NK-92 (cell line): ENCODE results near the gene RXRB.
"Not testable (repeated sequence)": the region's sequence is repeated elsewhere in the genome, so short reads cannot be mapped to it uniquely, and the experiment has no call there.

ENCODE experiments used
- DNase-seq: peaks from one replicate; lab custom pipeline; 2025; ENCODE audit not compliant: unreplicated experiment; lab: John Stamatoyannopoulos, UW

The RXRB gene

DNA sequence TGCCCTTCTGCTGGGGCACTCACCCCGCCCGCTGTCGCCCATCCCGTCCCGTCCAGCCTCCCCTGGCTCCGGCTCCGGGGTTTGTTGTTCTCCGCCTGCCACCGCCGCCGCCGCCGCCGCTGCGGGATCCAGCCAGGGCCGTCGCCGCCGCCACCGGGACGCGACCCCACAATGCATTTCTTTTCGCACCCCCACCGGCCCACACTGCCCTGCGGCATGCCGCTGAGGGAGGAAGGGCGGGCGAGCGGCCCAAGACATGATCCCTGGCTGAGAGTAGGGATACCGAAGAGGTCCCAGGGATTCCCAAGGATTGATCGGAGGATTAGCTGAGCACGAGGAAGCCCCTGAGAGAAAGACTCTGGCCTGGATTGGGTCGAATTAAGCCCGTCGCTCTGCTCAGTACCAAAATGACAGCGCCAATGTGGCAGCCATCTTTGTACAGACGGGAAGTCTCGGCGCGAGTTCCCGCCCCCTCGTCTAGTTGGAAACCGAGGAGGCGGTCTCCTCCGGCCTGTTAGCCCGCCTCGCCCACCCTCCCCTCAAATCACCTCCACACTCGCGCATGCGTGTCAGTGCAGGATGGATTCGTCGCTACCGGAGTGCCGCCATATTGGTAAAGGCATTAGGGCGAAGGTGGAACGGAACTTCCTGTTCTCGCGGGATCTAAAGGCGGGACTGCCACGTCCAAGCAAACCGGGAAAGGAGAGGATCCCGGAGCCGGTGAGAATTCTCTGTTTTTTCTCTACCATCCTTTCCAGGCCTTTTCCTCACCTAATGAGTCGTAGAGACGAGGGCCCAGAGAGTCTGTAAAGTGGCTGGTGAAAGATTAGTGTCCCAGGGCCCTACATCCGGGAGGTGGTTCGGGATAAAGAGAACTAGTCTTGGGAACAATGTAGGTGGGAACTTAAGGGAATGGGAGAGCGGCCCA lies at the start of gene RXRB, which contains the start of gene SLC39A7:
Gene RXRB, minus strand, starts transcription at position 447 of the 928 bp plus-strand sequence. Its CDS starts 189 bp downstream, at position 258.
Gene SLC39A7, plus strand, starts transcription at position 649 of the 928 bp plus-strand sequence. CDS start 379 bp downstream, outside the sequence.
- peak; percentile 93 for DNase-seq

DNA sequence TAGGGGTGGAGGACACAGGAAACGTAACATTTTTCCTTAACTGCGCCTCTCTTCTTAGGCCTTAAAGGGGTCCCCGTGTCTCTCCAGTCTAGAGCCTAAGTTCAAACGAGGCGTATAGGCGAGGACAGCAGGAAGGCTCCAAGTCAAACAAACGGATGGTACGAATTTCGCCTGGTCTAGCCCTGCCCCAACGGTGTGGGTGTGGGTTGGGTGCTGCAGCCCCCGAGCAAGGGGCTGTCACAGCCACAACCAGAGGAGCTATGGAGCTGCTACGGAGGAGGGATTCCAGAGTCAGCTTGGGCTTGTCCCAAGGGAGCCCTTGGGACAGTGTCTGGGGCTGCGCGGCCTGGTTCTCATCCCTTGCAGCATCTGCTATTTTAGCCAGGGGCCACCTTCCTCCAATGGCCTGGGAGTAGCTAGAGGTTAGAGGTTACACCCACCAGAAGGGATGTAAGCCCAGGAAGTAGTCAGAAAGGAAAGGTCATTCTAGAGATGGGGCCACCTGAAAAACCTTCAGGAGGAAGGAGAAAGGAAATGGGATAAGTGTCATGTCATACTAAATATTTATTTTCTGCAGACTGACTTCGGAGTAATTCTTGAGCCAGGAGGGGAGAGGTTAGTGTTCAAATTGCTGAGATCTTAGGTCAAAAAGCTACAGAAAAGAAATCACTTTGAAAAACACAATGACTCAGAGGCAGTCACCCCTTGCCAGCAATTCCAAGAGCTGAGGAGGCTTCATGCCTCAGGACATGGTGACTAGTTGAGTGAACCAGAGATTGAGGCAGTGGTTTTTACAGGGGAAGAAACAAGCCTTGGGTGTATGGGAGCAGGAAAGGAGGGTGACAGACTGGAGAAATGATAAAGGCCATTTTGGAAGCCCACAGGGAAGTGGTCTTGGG lies 49.5 kb upstream of the RXRB start:
- DNase-seq, result no peak

DNA sequence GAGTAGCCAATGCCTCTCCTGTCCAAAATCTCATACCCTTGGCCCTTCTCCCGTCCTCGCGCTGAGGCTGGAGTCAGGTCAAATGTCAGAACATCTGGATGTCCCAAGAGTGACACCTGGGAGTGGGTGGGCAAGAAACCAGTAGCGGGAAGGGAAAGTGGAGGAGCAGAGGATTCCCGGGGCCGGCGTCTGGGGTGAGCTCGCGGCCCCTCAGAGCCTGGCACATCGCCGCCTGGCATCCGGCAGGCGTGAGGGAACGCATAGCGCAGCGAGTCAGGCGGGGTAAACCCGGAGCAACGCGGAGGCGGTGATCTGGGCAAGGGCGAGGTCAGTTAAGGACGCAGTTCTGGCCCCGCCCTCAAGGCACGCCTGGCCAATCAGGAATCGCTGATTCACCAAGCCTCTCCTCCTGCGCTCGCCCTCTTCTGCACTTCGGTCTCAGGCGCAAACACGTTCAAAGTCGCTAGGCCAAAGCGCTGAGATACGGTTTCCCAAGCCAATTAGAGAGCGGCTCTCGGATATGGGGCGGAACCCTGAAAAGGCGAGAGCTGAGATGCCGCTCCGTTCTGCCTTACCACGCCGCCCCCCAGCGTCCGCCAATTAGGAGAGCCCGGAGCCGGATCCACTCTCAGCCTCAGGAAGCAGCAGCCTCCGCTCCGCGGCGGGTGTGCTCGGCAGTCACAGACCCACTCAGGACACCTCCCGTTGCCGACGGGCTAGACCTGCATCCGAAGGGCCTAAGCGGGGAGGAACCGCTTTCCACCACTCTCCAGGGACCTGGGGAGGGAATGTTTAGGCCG lies 48.7 kb upstream of the RXRB start:
- DNase-seq, result peak; percentile 99

DNA sequence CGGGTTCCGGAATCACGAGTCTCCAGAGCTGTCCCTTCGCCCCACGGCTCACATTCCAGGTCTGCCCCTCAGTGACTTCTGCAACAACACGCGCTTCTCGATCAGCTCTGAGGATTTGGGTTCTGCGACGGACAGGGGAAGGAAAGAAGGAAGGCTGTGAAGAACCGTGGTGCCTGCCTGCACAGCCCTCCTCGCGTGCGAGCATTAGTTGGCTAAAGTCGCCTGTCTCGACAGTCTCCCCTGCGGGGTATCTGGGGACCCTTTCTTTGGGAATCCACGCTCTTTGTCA lies 48.1 kb upstream of the RXRB start:
- DNase-seq, result no peak

DNA sequence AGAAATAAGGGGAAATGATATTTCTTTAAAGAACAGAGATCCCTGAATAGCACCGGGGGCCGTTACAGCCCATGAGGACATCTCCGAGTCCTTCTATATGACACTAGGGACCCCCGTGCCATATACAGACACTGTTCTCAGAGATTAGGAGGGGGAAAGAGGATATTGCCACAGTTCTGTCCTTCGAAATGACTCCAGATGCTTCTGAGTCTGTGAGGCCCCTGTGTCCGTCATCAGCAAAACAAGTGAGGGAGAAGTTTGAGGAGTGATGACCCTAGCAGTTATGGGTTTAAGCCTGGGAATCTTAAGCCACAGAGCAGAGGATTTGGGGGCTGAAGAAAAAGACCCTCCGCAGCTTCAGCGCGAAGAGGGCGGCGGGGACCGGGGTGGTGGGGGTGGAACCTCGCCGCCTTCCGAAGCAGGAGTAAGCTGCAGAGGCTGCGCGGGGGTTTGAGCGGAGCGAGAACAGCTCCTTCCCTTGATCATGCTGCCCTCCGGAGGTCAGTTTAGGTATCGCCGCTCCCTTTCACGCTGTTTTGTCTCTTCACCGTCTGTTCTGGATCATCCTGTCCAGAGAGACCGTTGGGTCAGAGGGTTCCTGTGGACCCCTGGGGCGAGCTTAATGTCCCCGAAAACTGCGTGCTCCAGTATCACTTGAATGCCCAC lies 47.6 kb upstream of the RXRB start:
- peak; percentile 43 for DNase-seq

DNA sequence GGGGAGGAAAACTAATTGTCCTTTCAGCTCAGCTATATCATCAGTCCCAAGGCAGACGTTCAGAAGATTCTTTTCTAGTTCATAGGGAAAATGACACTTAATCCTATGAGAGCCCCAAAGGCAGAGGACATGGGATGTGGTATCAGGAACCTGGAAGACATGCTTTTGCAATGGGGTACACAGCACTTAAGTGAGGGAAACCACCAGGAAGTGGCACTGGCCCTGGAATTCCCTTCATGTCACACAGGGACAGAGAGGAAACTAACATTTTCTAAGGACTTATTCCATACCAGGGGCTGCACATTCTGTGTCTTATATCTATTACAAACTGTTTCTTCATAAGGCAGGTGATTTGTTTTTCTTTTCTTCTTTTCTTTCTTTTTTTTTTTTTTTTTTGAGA lies 43.0 kb upstream of the RXRB start:
- no peak for DNase-seq

DNA sequence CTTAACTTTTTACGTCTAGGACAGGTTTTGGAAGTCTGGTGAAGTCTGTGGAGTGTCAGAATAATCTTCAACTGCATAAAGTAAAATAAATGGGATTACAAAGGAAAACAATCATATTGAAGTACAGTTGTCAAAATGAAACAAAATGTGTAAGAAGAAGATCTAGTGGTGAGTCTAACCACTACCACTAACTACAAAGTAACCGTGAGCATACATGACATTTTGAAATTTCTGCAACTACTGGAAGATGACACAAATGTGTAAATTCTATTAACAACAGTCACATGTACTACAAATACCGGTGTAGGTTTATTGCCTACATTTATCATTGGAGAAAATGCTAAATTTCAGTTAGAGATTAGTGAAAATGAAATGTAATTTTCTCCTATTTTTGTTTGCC lies 41.5 kb upstream of the RXRB start:
- no peak for DNase-seq

DNA sequence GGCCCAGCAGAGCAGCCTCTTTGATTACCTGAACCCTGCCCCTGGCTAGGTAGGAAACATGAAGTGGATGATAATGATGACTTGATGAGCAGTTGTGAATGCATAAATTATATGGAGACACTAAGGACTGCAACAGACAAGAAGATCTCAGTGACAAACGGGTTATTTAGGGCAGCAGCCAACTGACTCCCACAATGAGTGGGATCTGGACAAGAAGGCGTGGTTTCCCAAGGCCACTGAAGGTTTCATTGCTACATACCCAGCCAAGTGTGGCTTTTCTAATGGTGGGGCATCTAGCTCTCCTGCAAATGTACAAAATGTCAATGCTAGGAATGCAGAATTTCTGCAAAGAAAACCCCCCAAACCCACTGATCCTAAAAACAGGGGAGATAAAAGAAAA lies 37.3 kb upstream of the RXRB start:
- DNase-seq, result no peak

DNA sequence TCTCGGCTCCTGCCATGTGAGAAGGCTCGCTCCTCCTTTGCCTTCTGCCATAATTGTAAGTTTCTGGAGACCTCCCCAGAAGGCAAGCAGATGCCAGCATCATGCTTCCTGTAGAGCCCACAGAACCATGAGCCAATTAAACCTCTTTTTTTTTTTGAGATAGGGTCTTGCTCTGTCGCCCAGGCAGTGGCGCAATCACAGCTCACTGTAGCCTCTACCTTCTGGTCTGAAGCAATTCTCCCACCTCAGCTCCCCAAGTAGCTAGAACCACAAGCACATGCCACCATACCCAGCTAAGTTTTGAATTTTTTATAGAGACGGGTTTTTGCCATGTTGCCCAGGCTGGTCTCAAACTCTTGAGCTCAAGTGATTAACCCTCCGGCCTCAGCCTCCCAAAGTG lies 36.4 kb upstream of the RXRB start:
- no peak for DNase-seq

DNA sequence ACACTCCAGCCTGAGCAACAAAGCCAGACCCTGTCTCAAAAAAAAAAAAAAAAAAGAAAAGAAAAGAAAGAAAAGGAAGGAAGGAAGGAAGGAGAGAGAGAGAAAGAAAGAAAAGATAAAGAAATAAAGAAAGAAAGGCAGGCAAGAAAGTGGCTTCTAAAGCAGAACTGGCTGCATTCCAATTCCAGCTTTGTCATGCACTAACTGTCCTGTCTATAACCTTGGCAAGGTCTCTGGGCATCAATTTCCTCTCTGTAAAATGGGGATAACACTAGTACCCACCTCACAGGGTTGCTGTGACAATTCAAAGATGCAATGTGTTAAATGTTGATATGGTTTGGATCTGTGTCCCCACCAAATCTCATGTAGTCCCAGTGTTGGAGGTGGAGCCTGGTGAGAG lies 35.9 kb upstream of the RXRB start:
- DNase-seq, result no peak

DNA sequence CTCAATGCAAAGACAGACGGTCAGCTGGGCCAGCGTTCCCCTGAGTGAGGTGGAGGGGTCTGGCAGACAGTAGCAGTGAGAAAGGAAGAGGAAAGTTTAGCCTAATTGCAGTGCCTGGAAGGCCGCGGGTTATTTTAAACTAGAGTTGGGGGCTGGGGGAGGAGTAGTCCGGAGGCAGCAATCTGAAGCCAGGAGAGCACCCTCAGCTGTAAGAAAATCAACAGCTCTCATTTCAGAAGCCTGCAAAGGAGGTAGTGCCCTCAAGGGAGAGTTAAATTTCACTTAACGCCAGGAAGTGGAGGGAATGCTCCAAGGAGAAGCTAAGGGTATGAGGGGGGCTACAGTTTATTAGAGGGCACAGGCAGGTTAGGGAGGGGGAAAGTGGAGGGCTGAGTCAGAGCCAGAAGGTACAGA lies 34.8 kb upstream of the RXRB start:
- DNase-seq, result no peak

DNA sequence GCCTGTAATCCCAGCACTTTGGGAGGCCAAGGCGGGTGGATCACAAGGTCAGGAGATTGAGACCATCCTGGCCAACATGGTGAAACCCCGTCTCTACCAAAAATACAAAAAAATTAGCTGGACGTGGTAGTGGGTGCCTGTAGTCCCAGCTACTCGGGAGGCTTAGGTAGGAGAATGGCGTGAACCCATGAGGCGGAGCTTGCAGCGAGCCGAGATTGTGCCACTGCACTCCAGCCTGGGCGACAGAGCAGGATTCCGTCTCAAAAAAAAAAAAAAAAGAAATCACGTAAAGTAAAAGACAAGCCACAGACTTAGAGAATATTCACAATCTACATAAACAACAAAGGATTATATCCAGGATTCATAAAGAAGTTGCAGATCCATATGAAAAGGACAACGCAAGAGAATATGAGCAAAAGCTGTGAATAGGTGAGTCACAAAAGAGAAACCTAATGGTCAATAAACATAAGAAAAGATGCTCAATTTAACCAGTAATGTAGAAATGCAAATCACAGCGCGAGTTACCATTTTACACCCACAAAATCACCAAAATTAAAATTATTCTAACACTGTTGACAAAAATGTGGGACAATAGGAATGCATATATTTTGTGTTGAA lies 26.1 kb upstream of the RXRB start:
- DNase-seq, result not testable (repeated sequence)

DNA sequence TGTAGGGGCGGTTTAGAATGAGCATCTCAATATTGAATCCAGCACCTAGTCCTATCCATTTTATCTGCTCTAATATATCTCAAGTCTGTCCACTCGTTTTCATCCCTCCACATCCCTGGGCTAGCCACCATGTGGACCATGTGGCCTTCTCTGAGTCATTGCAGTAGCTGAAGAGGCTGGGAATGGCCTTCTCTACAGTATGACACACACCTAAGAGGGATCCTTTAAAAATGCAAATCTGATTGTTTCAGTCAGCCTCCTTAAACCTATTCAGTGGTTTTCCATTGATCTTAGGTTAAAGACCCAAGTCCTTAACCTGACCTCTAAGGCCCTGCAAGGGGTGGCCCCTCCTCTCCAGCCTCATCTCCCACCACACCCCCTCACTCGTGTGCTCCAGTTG lies 17.2 kb upstream of the RXRB start:
- no peak for DNase-seq

DNA sequence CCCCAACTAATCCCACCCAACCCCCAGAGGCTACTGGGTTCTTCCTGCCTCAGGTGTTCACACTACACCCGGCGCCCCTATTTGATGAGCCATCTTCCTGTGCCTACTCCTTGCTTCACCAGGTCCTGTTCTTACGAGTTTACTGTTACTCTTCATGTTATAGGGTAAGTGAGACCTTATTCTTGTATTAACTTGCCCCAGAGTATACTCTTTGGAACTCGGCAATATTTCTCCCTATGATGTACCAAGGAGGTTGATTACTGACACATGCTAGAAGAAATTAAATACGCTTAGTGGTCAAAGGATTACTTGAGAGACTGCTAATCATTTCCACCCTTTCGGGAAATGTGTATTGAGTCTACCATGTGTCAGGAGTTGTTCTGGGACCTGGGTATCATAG lies 16.8 kb upstream of the RXRB start:
- no peak for DNase-seq

DNA sequence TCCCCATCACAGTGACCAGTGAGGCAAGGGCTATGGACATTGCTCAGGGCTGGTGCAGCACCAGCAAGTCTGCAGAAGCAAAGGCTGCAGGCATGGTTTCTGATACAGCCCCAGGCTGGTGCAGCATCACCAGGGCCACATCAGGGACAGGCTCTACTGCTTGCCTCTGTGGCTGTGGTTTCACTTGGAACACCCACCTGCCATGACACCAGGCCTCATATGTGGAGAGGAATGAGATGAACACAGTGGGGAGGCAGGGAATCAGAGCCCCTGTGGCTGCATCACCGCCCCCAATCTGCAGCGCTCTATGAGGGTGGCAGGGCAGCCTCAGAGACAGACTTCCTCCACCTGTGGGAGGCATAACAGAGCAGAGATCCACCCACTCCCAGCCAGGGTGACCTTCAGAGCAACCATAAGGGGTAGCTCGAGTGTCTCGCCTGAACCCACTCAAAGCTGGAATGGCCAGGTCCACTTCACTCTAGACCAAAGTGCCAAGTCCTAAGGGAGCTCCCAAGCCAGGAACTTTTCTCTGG lies 15.7 kb upstream of the RXRB start:
- no peak for DNase-seq

DNA sequence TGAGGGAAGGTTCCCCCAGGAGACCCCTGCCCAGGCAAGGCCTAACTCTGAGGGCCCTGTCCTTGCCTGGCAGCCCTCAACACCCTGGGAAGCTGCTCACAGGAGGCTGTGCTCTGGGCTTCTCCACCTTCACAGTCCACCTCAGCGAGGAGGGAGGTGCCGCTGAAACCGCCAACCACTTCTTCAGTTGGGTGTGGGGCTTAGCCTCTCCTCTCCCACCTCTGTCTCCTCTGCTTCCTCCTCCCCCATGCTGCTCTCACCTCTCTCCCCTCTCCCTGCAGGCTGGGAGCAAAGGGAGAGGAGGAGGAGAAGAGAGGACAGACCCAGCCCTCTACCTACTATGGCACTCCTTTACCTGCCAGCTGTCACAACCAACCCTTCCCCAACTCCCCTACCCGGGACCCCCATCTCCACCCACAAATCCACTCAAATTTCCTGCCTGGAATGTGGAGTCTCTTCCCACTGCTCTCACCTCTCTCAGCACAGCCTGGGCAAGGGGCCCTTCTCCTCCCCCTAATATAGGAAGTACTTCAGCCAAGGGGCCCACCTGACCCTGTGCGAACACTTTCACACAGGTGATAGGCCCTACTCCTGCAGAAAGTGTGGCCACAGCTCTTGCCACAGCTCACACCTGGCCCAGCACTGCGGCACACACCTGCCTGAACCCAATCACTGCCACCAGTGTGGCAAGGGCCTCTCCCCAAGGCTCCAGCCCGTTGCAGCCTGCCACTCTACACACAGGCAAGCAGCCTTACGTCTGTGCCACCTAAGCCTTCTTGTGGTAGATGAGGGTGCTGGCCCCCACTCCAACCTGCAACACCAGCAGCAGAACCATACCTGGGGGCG lies 15.0 kb upstream of the RXRB start:
- no peak for DNase-seq

DNA sequence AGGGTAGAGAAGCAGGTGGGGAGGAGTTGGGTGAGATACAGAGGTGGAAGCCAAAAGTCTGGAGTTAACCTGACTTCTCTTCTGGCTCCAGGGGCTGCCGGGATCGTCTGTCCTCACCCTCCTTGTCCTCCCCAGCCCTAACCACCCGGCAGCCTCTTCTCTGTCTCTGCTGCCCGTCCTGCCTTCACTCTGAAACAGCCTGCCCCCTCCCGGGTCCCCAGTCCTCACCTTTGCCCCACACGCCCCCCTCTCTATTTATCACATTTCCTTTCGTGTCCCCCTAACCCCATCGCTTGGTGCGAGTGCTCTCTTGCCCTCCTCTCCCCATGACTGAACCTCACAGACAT lies 13.5 kb upstream of the RXRB start:
- no peak for DNase-seq

DNA sequence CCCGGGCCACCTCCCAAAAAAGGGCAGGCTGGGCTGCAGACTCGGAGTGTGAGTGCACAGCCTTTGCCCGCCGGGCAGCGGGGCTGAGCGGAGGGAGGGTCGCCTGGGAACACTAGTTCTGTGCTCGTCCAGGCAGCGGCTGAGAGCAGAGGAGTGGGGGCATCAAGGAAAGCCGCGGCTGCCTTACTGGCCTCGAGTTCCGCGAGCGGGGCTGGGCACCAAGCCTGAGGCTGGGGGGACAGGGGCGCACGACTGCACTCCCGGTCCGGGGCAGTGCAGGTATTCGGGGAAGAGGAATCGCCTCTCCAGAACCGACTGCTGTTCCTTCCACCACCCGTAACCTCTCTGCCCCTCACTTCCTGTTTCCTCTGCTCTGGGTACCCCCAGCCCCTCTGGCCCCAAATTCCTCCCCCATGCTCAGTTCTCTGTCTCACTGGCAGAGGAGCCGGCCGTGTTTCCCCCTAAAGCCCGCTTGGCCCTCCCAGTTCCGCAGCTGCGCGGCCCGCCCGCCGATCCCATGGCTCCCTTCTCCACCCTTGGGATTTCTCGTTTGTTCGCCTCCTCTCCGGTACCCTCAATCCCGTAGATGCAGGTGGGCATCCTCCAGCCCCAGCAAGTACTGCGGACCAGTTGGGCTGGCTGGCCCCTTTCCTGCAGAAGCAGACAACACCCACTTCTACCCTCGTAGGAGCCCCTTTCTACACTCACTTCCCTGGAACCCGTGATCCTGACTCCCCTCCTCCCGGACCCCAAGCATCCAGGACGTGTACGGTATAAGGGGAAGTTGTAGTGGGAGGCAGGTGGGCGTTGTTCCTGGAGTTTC lies 12.9 kb upstream of the RXRB start:
- DNase-seq, result no peak
